H1 (cell line): Measurements from ENCODE around the gene TIMMDC1. TPM values are rescaled to one million over a fixed set of nuclear protein-coding genes. Genes with fewer than 3 reads are reported as not detected.

Source experiments
- CHD2 ChIP-seq: IDR thresholded peaks from 2 replicates; pipeline ENCODE4 v1.6.1; 2012; ENCODE audit warnings: low read length, improper control_type of control experiment
- EP300 ChIP-seq, 2 experiments: IDR thresholded peaks; 1 replicate in 1 of 2; 2 replicates in 1 of 2; pipeline ENCODE4 v1.6.1; 2011 to 2012; ENCODE audit warnings: low read depth in 2 of 2, low read length in 2 of 2, mild to moderate bottlenecking in 2 of 2, borderline replicate concordance in 1 of 2, inconsistent platforms in 1 of 2, moderate library complexity in 1 of 2
- HDAC6 ChIP-seq: IDR thresholded peaks from one replicate; pipeline ENCODE4 v1.7.1; 2012; ENCODE audit warnings: low read depth, mild to moderate bottlenecking, inconsistent platforms, low read length, moderate library complexity
- KDM1A ChIP-seq: fragments of 200-600, 300-600 bp; sonication (generic); IDR thresholded peaks from 2 replicates; pipeline ENCODE4 v1.7.1; 2016; ENCODE audit warnings: mild to moderate bottlenecking, low read length, borderline replicate concordance
- PHF8 ChIP-seq: fragments of 200-600 bp; sonication (generic); conservative IDR thresholded peaks from 2 replicates; pipeline ENCODE4 v1.7.1; 2012; ENCODE audit warnings: low read depth, mild to moderate bottlenecking, inconsistent platforms, low read length, moderate library complexity
- SIRT6 ChIP-seq: IDR thresholded peaks from one replicate; pipeline ENCODE4 v1.7.1; 2012; ENCODE audit warnings: low read length, inconsistent platforms
- SRF ChIP-seq: IDR thresholded peaks from 2 replicates; pipeline ENCODE4 v1.6.1; 2011; ENCODE audit warnings: mild to moderate bottlenecking, low read depth, low read length, moderate library complexity
- TAF7 ChIP-seq: optimal IDR thresholded peaks from 2 replicates; pipeline ENCODE3; 2011; ENCODE audit warnings: low read depth, mild to moderate bottlenecking, inconsistent platforms, low read length, moderate library complexity, borderline replicate concordance
- polyA plus RNA-seq, 7 experiments: library from polyadenylated mRNA; depleted of rRNA in 3 of 7; stranded (reverse) in 5 of 7; unstranded in 2 of 7; fragments of >200 nt in 5 of 7; fragments of 200-250 nt in 2 of 7; gene quantifications; 1 replicate in 5 of 7; 2 replicates in 1 of 7; 4 replicates in 1 of 7; pipeline versions ENCODE4 v1.2.1 to v1.2.3, GENCODE V29; 2011 to 2013; ENCODE audit warnings: missing spikeins in 2 of 7, mixed read lengths in 2 of 7
- total RNA-seq: library from RNA; stranded (reverse); fragmentation: NEBNext Ultra II Directional; extraction: Animal tissue kit (Norgen Biotek cat#: 25700); gene quantifications from 2 replicates; pipeline ENCODE4 v1.2.1, GENCODE V29; 2021

TIMMDC1 gene
- total and polyA plus RNA-seq, 2 of the 8 experiments (the other 6 are each of a cell fraction or from before 2014, with no cell fraction given): 80.7 to 128 TPM

DNA sequence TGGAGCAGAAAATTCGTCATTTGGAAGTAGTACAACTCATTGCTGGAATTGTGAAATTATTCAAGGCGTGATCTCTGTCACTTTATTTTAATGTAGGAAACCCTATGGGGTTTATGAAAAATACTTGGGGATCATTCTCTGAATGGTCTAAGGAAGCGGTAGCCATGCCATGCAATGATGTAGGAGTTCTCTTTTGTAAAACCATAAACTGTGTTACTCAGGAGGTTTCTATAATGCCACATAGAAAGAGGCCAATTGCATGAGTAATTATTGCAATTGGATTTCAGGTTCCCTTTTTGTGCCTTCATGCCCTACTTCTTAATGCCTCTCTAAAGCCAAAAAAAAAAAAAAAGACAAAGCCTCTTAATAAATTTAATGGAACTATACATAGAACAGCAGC is 5.5 kb upstream of the TIMMDC1 start (continued):
- no peak for TF ChIP-seq CHD2
- no peak for TF ChIP-seq KDM1A
- no peak for TF ChIP-seq SIRT6
- no peak for TF ChIP-seq PHF8
- TF ChIP-seq TAF7: no peak
- TF ChIP-seq SRF: no peak
- no peak for TF ChIP-seq HDAC6
- TF ChIP-seq EP300 (IDR thresholded peaks at IDR 0.05; ENCODE audit: borderline replicate concordance in 1 of 2, low read depth in 2 of 2, low read length in 2 of 2): no peak
